ENCODE measurements around the gene ZNF598. TPM values are rescaled to one million over a fixed set of nuclear protein-coding genes. Genes with fewer than 3 reads are reported as not detected.

Gene ZNF598
- total and polyA plus RNA-seq, 2 of the 13 experiments (the other 11 are each of a cell fraction or from before 2014, with no cell fraction given): 13.5 to 14.2 TPM

GRCh38 chr16:2003827-2004641 lies 5.6 kb downstream of the ZNF598 start (continued):
- TF ChIP-seq IRF2 (CRISPR knock-in tag; IDR thresholded peaks at IDR 0.05) (peak; percentile 82), ZNF788 (CRISPR knock-in tag; IDR thresholded peaks at IDR 0.05; ENCODE audit: borderline replicate concordance) (peak; percentile 82), PATZ1 (CRISPR knock-in tag; IDR thresholded peaks at IDR 0.05) (peak; percentile 79), SALL1 (CRISPR knock-in tag; IDR thresholded peaks at IDR 0.05) (peak; percentile 73), STAG1 (CRISPR knock-in tag; IDR thresholded peaks at IDR 0.05) (peak; percentile 71), ZSCAN31 (CRISPR knock-in tag; IDR thresholded peaks at IDR 0.05; ENCODE audit: low read depth) (peak; percentile 58; the same call in 1 of the 2 replicates), SNAPC4 (CRISPR knock-in tag; IDR thresholded peaks at IDR 0.05) (no peak), CHCHD3 (CRISPR knock-in tag; IDR thresholded peaks at IDR 0.05) (no peak), GPN1 (CRISPR knock-in tag; IDR thresholded peaks at IDR 0.05; ENCODE audit: borderline replicate concordance) (no peak), HNF4A (CRISPR knock-in tag; IDR thresholded peaks at IDR 0.05) (no peak), GABPB1 (CRISPR knock-in tag; IDR thresholded peaks at IDR 0.05) (peak; percentile 76), MTF2 (CRISPR knock-in tag; IDR thresholded peaks at IDR 0.05; ENCODE audit: borderline replicate concordance) (no peak), ZNF274 (CRISPR knock-in tag; IDR thresholded peaks at IDR 0.05) (0 out of 2 replicates have a peak, but pooled peaks have one; percentile 31), ZNF142 (CRISPR knock-in tag; IDR thresholded peaks at IDR 0.05) (0 out of 2 replicates have a peak, but pooled peaks have one; percentile 40), KLF9 (CRISPR knock-in tag; IDR thresholded peaks at IDR 0.05; ENCODE audit: low read depth) (peak; percentile 92; the same call in 1 of the 2 replicates), AHR (CRISPR knock-in tag; IDR thresholded peaks at IDR 0.05) (peak; percentile 50; the same call in 1 of the 2 replicates), MXI1 (IDR thresholded peaks at IDR 0.05; ENCODE audit: borderline replicate concordance, low read depth, low read length) (peak; percentile 94; the same call in 1 of the 3 replicates)

Data from HepG2 (cell line).